Activated CD4-positive, alpha-beta T cell treated with anti-CD3 and anti-CD28 coated beads for 36 hours (primary cell): Measurements from ENCODE around the gene OSBPL2. TPM values are rescaled to one million over a fixed set of nuclear protein-coding genes. Genes with fewer than 3 reads are reported as not detected.

Experiments used
- ATAC-seq: fragments of 200-7000 bp; cut with Tn5 transposase; one replicate; pipeline ENCODE4 v1.10.0; 2021; ENCODE audit warnings: mild to moderate bottlenecking, moderate library complexity
- CTCF ChIA-PET: fragments of 350-600 bp; sonication (Branson Sonifier 250); formaldehyde crosslinking; loops from one replicate; lab custom pipeline; 2021; ENCODE audit warnings: antibody characterized with exemption; lab: Charles Lee
- POLR2A ChIA-PET: fragments of 350-600 bp; sonication (Branson Sonifier 250); formaldehyde crosslinking; loops from one replicate; lab custom pipeline; 2021; ENCODE audit warnings: antibody characterized with exemption, inconsistent platforms; lab: Charles Lee
- DNase-seq: peaks from one replicate; pipeline ENCODE4 v3.0.0-alpha.2; 2020
- H3K27ac Mint-ChIP-seq: one replicate; pipeline ENCODE4 v1.8.0; 2021; ENCODE audit warnings: mixed read lengths
- H3K27me3 Mint-ChIP-seq: one replicate; pipeline ENCODE4 v1.8.0; 2021; ENCODE audit warnings: mixed read lengths
- H3K36me3 Mint-ChIP-seq: one replicate; pipeline ENCODE4 v1.8.0; 2021; ENCODE audit warnings: low read depth, mixed read lengths
- H3K4me1 Mint-ChIP-seq: one replicate; pipeline ENCODE4 v1.8.0; 2021; ENCODE audit warnings: mixed read lengths
- H3K4me3 Mint-ChIP-seq: one replicate; pipeline ENCODE4 v1.8.0; 2021; ENCODE audit warnings: mild to moderate bottlenecking, moderate library complexity, mixed read lengths
- H3K9me3 Mint-ChIP-seq: one replicate; pipeline ENCODE4 v1.8.0; 2021; ENCODE audit warnings: low read depth, mixed read lengths
- intact Hi-C, 2 experiments: fragments of 100-400 bp; cut with DNase I in 1 of 2; cut with micrococcal nuclease in 1 of 2; formaldehyde crosslinking; loops; one replicate each; pipeline versions ENCODE4 v1.14.2 to v1.15.1; 2022 to 2024; cut with DNase I, micrococcal nuclease
- total RNA-seq, 2 experiments: library from RNA; stranded (reverse); gene quantifications; one replicate each; pipeline ENCODE4 v1.2.3, GENCODE V29; 2021

OSBPL2 gene
- total RNA-seq, 2 experiments from 2014 or later: 19.2 to 23.0 TPM

DNA sequence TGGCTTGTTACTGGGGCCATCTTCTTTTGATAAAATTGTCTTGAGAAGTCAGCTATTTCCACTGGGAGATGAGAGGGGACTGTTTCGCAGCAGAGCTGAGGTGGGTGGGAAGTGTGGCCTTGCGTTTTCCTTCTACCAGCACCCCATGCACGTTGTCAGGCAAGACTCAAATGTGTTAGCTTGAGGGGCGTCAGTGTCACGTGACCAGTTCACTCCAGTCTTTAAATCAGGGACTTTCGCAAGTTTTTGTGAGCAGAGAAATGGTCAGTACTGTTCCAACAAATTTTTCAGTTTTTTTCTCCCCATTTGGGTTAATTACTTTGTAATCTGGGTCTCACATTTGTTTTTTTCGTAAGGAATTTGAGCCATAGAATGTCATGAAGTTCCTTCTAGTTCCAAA, 43.8 kb downstream of the OSBPL2 start:
- POLR2A ChIA-PET: no interaction called here
- H3K9me3 Mint-ChIP-seq: no peaks in the 10 kb centered on the region
- CTCF ChIA-PET: no interaction called here
- DNase-seq: no peak
- H3K27me3 Mint-ChIP-seq: no peaks in the 10 kb centered on the region
- H3K4me3 Mint-ChIP-seq: no peak overlapping the region
- no peaks in the 10 kb centered on the region for H3K4me1 Mint-ChIP-seq
- no peak for ATAC-seq
- H3K27ac Mint-ChIP-seq: no peak overlapping the region
- intact Hi-C loops: no loop called here
- peaks cover 21% of the 10 kb centered on the region for H3K36me3 Mint-ChIP-seq

DNA sequence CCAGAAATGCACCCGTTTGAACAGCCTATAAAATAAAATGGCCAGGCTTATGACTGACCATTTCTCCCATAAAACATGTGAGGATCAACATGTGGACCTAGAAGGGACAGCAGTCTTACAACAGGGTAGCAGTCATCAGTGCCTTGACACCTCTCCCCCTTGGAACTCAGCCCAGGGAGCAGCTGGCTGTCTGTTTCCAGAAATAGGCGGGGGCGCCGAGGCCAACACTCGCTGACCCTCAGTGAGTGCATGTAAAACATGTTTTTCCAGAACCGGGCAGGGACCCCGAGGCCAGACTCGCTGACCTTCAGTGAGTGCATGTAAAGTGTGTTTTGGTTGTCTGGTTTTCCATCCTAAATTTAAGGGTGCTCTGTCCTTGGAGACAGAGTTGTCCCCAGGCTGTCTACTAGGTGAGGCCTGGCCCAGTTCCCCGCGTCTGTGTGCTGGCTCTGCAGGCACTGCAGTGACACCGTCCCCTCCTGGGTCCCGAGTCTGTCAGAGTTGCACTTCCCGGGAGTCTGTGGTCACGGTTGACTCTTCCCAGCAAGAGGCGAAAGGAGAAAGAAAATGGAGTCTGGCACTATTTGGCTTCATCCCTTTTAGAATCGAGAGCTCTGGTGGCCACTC, 44.7 kb downstream of the OSBPL2 start:
- Mint-ChIP-seq H3K27ac (no peak overlapping the region), H3K4me1 (no peaks in the 10 kb centered on the region), H3K9me3 (no peaks in the 10 kb centered on the region), H3K4me3 (no peak overlapping the region), H3K36me3 (peaks cover 21% of the 10 kb centered on the region), H3K27me3 (no peaks in the 10 kb centered on the region)
- ATAC-seq (no peak), DNase-seq (no peak)
- ChIA-PET POLR2A (no interaction called here), CTCF (interaction anchor here (1.0 kb wide), 1 partner anchor 28 kb away, joined by 3 read pairs; no protein-coding TSS in a partner anchor)
- intact Hi-C loops: no loop called here

DNA sequence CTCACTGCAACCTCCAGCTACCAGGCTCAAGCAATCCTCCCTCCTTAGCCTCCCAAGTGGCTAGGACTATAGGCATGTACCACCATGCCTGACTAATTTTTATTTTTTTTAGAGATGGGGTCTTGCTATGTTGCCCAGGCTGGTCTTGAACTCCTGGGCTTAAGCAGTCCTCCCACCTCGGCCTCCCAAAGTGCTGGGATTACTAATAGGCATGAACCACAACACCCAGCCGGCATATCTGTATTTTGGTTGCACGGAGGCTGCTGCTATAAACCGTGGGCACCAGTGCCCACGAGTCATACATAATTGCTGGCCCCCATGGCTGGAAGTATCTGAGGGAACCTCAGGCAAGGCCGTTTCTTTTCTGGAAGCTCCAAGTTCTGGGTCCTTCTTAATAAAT, 46.1 kb downstream of the OSBPL2 start:
- H3K27me3 Mint-ChIP-seq: no peaks in the 10 kb centered on the region
- intact Hi-C loops: no loop called here
- H3K9me3 Mint-ChIP-seq: no peaks in the 10 kb centered on the region
- H3K27ac Mint-ChIP-seq: no peak overlapping the region
- ATAC-seq: no peak
- H3K4me1 Mint-ChIP-seq: no peaks in the 10 kb centered on the region
- peaks cover 17% of the 10 kb centered on the region for H3K36me3 Mint-ChIP-seq
- ChIA-PET CTCF (no interaction called here), POLR2A (no interaction called here)
- no peak overlapping the region for H3K4me3 Mint-ChIP-seq
- DNase-seq: no peak

DNA sequence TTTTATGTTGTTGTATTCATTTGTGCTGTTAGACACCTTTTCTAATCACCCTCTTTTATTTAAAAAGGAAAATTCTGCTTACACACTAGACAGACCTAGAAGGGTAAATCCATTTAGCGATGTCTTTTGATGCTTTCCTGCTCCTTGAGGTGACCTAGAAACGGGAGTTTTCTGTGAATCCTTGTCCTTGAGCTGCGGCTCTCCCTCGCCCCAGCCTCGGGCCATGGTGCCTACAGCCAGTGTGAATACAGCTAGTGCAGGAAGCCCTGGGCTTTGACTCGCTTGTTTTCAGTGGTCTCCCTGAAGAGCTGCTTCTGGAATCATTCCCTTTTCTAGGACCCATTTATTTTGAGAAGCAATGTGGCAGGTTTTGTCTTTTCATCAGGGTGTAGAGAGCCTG, 46.8 kb downstream of the OSBPL2 start:
- peaks cover 15% of the 10 kb centered on the region for H3K36me3 Mint-ChIP-seq
- ChIA-PET POLR2A (no interaction called here), CTCF (interaction anchor here (0.6 kb wide), 1 partner anchor 356 kb away, joined by 3 read pairs; no protein-coding TSS in a partner anchor)
- no peak for ATAC-seq
- no peaks in the 10 kb centered on the region for H3K9me3 Mint-ChIP-seq
- H3K4me3 Mint-ChIP-seq: no peak overlapping the region
- no peak for DNase-seq
- no peak overlapping the region for H3K27ac Mint-ChIP-seq
- no peaks in the 10 kb centered on the region for H3K27me3 Mint-ChIP-seq
- no peaks in the 10 kb centered on the region for H3K4me1 Mint-ChIP-seq
- intact Hi-C loops: no loop called here

DNA sequence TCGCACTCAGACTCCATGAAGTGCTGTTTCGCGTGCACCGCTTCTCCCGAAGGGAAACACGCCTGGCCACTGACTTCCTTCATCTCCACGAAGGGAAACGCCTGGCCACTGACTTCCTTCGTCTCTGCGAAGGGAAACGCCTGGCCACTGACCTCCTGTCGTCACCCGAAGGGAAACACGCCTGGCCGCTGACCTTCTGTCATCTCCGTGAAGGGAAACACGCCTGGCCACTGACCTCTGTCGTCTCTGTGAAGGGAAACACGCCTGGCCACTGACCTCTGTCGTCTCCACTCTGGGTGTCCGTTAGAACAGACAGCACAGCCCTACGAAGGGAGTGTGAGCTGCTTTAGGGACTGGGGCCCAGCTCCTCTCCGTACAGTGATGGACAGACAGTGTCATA, 47.4 kb downstream of the OSBPL2 start:
- no peaks in the 10 kb centered on the region for H3K9me3 Mint-ChIP-seq

DNA sequence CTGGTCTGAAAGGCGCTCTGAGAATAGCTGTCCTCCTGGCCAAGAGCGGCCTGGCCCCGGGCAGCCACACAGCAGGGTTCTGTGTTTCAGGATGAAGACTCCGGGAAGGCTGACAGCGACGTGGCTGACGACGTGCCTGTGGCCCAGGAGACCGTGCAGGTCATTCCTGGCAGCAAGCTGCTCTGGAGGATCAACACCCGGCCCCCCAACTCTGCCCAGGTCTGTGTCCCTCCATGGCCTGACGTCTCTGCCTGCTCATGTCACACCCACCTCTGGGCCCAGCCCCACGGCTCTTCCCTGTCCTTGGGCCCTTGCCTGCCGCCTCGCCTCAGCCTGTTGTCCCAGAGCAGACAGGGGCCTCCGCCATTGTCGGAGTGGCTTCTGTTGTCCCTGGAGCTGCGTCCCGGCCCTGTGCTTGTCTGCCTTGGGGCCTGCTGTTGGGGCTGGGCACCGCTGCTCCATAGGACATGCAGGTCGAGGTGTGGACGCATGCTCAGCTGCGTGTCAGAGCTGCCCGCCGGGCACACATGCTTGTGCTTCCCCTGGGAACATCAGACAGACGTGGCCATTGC, 48.3 kb downstream of the OSBPL2 start:
- ChIA-PET POLR2A (no interaction called here), CTCF (no interaction called here)
- peaks cover 11% of the 10 kb centered on the region for H3K36me3 Mint-ChIP-seq
- H3K4me1 Mint-ChIP-seq: no peaks in the 10 kb centered on the region
- no peak overlapping the region for H3K27ac Mint-ChIP-seq
- DNase-seq (no peak), ATAC-seq (no peak)
- no peaks in the 10 kb centered on the region for H3K9me3 Mint-ChIP-seq
- no peaks in the 10 kb centered on the region for H3K27me3 Mint-ChIP-seq
- H3K4me3 Mint-ChIP-seq: no peak overlapping the region
- intact Hi-C loops: no loop called here

More for the DNA sequence above, 47.4 kb downstream of the OSBPL2 start:
- POLR2A ChIA-PET: no interaction called here
- Mint-ChIP-seq H3K4me3 (no peak overlapping the region), H3K27me3 (no peaks in the 10 kb centered on the region), H3K4me1 (no peaks in the 10 kb centered on the region), H3K27ac (no peak overlapping the region), H3K36me3 (peaks cover 15% of the 10 kb centered on the region)
- ATAC-seq: no peak
- no peak for DNase-seq
- intact Hi-C loops: no loop called here
- CTCF ChIA-PET: no interaction called here

DNA sequence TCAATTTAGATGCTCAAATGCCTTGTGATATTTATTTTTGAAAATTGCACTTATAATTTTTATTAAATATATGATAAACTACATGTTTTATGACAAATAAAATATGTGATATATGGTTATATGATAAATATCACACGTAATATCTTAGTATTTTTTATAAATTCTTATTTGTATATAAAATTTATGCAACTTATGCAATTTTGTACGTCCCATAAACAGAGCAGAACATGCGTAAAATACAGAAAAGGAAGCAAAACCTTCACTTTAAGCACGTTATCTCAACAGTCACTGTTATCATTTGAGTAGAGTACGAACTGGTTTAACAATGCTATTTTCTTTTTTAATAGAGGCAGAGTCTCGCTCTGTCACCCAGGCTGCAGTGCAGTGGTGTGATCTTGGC, 48.8 kb downstream of the OSBPL2 start:
- CTCF ChIA-PET: no interaction called here
- Mint-ChIP-seq H3K4me3 (no peak overlapping the region), H3K27ac (no peak overlapping the region), H3K36me3 (peaks cover 11% of the 10 kb centered on the region), H3K4me1 (no peaks in the 10 kb centered on the region), H3K9me3 (no peaks in the 10 kb centered on the region), H3K27me3 (no peaks in the 10 kb centered on the region)
- intact Hi-C loops: no loop called here
- POLR2A ChIA-PET: no interaction called here
- no peak for DNase-seq
- ATAC-seq: no peak

DNA sequence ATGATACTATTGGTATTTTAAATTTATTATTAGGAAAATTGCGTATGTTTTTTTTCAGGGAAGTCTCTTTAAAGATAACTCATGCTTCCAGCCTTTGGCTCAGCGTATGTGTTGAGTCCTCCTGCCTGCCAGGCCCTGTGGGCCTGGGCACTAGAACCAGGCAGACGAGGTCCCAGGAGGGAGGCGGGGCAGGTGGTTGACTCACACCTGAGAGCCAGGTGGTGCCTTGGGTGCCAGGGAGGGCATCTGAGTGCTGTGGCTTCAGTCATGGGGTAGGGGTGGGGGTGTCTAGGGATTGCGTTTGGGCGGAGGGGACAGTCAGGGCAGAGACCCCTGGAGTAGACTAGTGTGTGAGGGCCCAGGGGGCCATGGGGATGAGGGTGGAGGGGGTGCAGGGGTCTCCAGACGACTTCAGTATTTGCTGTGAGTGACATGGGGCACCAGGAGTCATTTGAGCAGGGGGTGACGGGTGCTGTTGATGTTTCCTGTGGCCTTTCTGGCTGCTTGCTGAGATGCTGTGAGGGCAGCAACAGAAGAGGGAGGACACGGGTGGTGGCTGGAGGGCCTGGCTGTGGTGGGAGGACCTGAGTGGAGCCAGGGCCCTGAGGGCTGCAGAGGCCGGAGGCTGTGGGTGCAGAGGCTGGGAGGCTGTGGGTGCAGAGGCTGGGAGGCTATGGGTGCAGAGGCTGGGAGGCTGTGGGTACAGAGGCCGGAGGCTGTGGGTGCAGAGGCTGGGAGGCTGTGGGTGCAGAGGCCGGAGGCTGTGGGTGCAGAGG, 49.6 kb downstream of the OSBPL2 start:
- intact Hi-C loops: no loop called here
- no peak overlapping the region for H3K27ac Mint-ChIP-seq
- no peak overlapping the region for H3K4me3 Mint-ChIP-seq
- no peaks in the 10 kb centered on the region for H3K9me3 Mint-ChIP-seq
- H3K4me1 Mint-ChIP-seq: no peaks in the 10 kb centered on the region
- CTCF ChIA-PET: no interaction called here
- peaks cover 13% of the 10 kb centered on the region for H3K36me3 Mint-ChIP-seq
- DNase-seq (no peak), ATAC-seq (no peak)
- POLR2A ChIA-PET: no interaction called here
- no peaks in the 10 kb centered on the region for H3K27me3 Mint-ChIP-seq

DNA sequence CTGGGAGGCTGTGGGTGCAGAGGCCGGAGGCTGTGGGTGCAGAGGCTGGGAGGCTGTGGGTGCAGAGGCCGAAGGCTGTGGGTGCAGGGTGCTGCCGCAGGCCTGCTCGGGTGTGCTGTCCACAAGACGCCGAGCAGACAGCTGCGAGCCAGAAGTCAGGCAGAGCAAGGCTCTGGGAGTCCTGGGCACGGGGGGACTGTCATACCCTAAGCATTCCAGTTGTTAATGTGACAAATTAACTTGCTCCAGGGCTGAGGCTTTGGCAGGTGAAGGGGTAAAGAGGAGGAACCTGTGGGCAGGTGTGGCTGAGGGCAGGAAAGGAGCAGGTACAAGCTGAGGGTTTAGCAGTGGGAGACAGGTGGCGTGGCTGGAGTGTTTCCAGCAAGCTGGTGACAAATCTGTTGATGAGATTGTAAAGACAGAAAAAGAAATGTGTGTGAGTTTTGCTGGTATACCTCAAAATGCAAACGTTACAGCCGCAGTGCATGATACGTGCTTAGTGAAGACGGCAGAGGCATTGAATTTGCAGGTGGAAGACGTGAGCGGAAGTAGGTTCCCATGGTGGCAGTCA, 50.3 kb downstream of the OSBPL2 start:
- Mint-ChIP-seq H3K27ac (no peak overlapping the region), H3K36me3 (peaks cover 11% of the 10 kb centered on the region), H3K4me3 (no peak overlapping the region), H3K9me3 (no peaks in the 10 kb centered on the region), H3K4me1 (no peaks in the 10 kb centered on the region), H3K27me3 (no peaks in the 10 kb centered on the region)
- intact Hi-C loops: no loop called here
- ChIA-PET CTCF (no interaction called here), POLR2A (no interaction called here)
- DNase-seq: no peak
- ATAC-seq: no peak

DNA sequence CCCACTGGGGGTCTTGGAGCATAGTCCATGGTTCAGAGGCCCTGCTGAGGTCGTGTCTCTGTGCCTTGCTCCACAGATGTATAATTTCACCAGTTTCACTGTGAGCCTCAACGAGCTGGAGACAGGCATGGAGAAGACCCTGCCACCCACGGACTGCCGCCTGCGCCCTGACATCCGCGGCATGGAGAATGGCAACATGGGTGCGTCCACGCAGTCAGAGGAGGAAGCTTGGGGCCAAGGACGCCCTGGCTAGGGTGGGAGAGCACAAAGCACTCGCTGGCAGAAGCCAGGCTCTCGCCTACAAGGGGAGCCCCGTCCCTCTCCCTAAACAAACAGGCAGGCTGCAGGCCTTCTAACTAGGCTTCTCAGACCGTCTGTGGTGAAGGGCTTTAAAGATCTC, 50.8 kb downstream of the OSBPL2 start:
- no peaks in the 10 kb centered on the region for H3K27me3 Mint-ChIP-seq
- DNase-seq (no peak), ATAC-seq (no peak)
- H3K36me3 Mint-ChIP-seq: peaks cover 14% of the 10 kb centered on the region
- no peaks in the 10 kb centered on the region for H3K9me3 Mint-ChIP-seq
- intact Hi-C loops: no loop called here
- CTCF ChIA-PET: no interaction called here
- POLR2A ChIA-PET: no interaction called here
- H3K4me1 Mint-ChIP-seq: no peaks in the 10 kb centered on the region
- no peak overlapping the region for H3K4me3 Mint-ChIP-seq
- no peak overlapping the region for H3K27ac Mint-ChIP-seq

DNA sequence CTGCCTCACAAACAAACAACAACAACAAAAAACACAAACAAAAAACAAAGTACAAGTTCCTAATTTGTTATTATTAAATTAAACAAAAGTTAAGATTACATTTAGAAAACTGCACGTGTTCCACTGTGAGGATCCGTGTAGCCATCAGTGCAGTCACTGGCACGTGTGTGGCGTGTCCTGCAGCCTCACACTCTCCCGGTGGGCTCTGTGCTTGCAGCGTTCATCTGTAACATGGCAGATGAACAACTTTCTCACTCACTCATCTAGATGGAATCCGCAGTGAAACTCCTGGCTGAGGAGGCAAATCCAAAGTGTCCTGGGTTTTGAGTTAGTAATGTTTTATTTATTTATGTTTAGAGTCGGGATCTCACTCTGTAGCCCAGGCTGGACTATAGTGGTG, 51.6 kb downstream of the OSBPL2 start:
- H3K27me3 Mint-ChIP-seq: no peaks in the 10 kb centered on the region
- ChIA-PET POLR2A (no interaction called here), CTCF (no interaction called here)
- no peak for DNase-seq
- H3K36me3 Mint-ChIP-seq: peaks cover 15% of the 10 kb centered on the region
- H3K4me3 Mint-ChIP-seq: no peak overlapping the region
- ATAC-seq: no peak
- no peak overlapping the region for H3K27ac Mint-ChIP-seq
- no peaks in the 10 kb centered on the region for H3K4me1 Mint-ChIP-seq
- H3K9me3 Mint-ChIP-seq: no peaks in the 10 kb centered on the region
- intact Hi-C loops: no loop called here
